HCT116 (cell line): ENCODE measurements around the gene COX15. TPM values are rescaled to one million over a fixed set of nuclear protein-coding genes. Genes with fewer than 3 reads are reported as not detected.

Experiments
- ATAC-seq: fragments of 200-7000 bp; cut with Tn5 transposase; 2 replicates; pipeline ENCODE4 v1.9.1; 2020; ENCODE audit warnings: mild to moderate bottlenecking, moderate library complexity
- BruUV-seq: library from RNA; stranded (reverse); fragments of 400-500 nt; replicated peaks from 2 replicates; lab custom pipeline; 2021; lab: Mats Ljungman, UMichigan
- CTCF ChIA-PET: fragments of 300-600 bp; sonication (Branson Sonifier 250); formaldehyde crosslinking; loops from one replicate; lab custom pipeline; 2021; ENCODE audit warnings: antibody characterized with exemption; lab: Charles Lee
- POLR2A ChIA-PET: fragments of 300-600, 350-600 bp; sonication (Branson Sonifier 250); formaldehyde crosslinking; loops from one replicate; lab custom pipeline; 2021; ENCODE audit warnings: antibody characterized with exemption; lab: Charles Lee
- RAD21 ChIA-PET, 2 experiments: fragments of 300-600 bp; sonication (Branson Sonifier 250); formaldehyde crosslinking; loops; one replicate each; lab custom pipeline; 2023; ENCODE audit warnings: low total read pairs in 2 of 2; ENCODE audit not compliant: uncharacterized antibody in 2 of 2, unreplicated experiment in 2 of 2, low non-redundant PET in 1 of 2; lab: Charles Lee
- DNase-seq: peaks from one replicate; pipeline ENCODE4 v3.0.0-alpha.2; 2010; ENCODE audit warnings: low read depth, low spot score
- H2AFZ ChIP-seq: fragments of 200-600 bp; shearing (Covaris generic), sonication (generic); 2 replicates; pipeline ENCODE4 v1.6.1; 2017; ENCODE audit warnings: low read depth, mixed run types, mixed read lengths, antibody characterized with exemption, low read length; ENCODE audit not compliant: poor library complexity, severe bottlenecking
- H3K27ac ChIP-seq: 2 replicates; pipeline ENCODE4 v1.5.1; 2012; ENCODE audit warnings: low read depth, low read length
- H3K27me3 ChIP-seq: fragments of 200-600 bp; sonication (generic); 2 replicates; pipeline ENCODE4 v1.6.1; 2016; ENCODE audit warnings: mixed run types, low read length, mixed read lengths; ENCODE audit not compliant: insufficient read depth
- H3K36me3 ChIP-seq, 2 experiments: fragments of 200-500 bp in 1 of 2; fragments of 200-600 bp in 1 of 2; sonication (Bioruptor generic) in 1 of 2; sonication (generic) in 1 of 2; 2 replicates each; pipeline versions ENCODE4 v1.5.1 to v1.6.1; 2014 to 2016; ENCODE audit warnings: low read length in 2 of 2, inconsistent platforms in 1 of 2, mixed read lengths in 1 of 2, mixed run types in 1 of 2; ENCODE audit not compliant: insufficient read depth in 2 of 2, control insufficient read depth in 1 of 2
- H3K4me1 ChIP-seq, 2 experiments: fragments of 200-600 bp in 1 of 2; sonication (generic) in 1 of 2; 2 replicates each; pipeline versions ENCODE4 v1.5.1 to v1.6.1; 2012 to 2017; ENCODE audit warnings: low read length in 2 of 2, inconsistent platforms in 1 of 2, mild to moderate bottlenecking in 1 of 2, mixed read lengths in 1 of 2, mixed run types in 1 of 2, moderate library complexity in 1 of 2; ENCODE audit not compliant: insufficient read depth in 2 of 2, control insufficient read depth in 1 of 2
- H3K4me2 ChIP-seq: fragments of 200-600 bp; sonication (generic); 2 replicates; pipeline ENCODE4 v1.6.1; 2017; ENCODE audit warnings: mixed run types, low read length, mixed read lengths
- H3K4me3 ChIP-seq, 2 experiments: fragments of 200-600 bp in 1 of 2; sonication (generic) in 1 of 2; replicated peaks in 1 of 2; 2 replicates each; pipeline ENCODE4 v1.5.1; 2011 to 2016; ENCODE audit warnings: low read length in 2 of 2, control low read depth in 1 of 2, low read depth in 1 of 2, mild to moderate bottlenecking in 1 of 2, mixed read lengths in 1 of 2, mixed run types in 1 of 2
- H3K79me2 ChIP-seq: fragments of 200-600 bp; sonication (generic); 2 replicates; pipeline ENCODE4 v1.6.1; 2017; ENCODE audit warnings: mild to moderate bottlenecking, mixed run types, low read length, moderate library complexity, mixed read lengths; ENCODE audit not compliant: insufficient read depth
- H3K9ac ChIP-seq: fragments of 200-600 bp; sonication (generic); 2 replicates; pipeline ENCODE4 v1.6.1; 2016; ENCODE audit warnings: low read length, mixed read lengths
- H3K9me2 ChIP-seq: fragments of 200-600 bp; sonication (generic), shearing (Covaris generic); 2 replicates; pipeline ENCODE4 v1.6.1; 2017; ENCODE audit warnings: mixed run types, mild to moderate bottlenecking, moderate library complexity; ENCODE audit not compliant: insufficient read depth
- H3K9me3 ChIP-seq, 2 experiments: fragments of 200-500 bp in 1 of 2; fragments of 200-600 bp in 1 of 2; sonication (Bioruptor generic) in 1 of 2; sonication (generic) in 1 of 2; 2 replicates each; pipeline ENCODE4 v1.6.1; 2014 to 2017; ENCODE audit warnings: low read length in 2 of 2, mixed read lengths in 2 of 2, inconsistent platforms in 1 of 2, low read depth in 1 of 2, mild to moderate bottlenecking in 1 of 2, mixed run types in 1 of 2, moderate library complexity in 1 of 2; ENCODE audit not compliant: control insufficient read depth in 1 of 2, insufficient read depth in 1 of 2
- H4K20me1 ChIP-seq: fragments of 200-600 bp; sonication (generic), shearing (Covaris generic); 2 replicates; pipeline ENCODE4 v1.6.1; 2017; ENCODE audit warnings: mixed run types, mild to moderate bottlenecking, moderate library complexity; ENCODE audit not compliant: insufficient read depth
- CEBPB ChIP-seq: IDR thresholded peaks from 2 replicates; pipeline ENCODE4 v1.6.1; 2012; ENCODE audit warnings: low read depth
- ELF1 ChIP-seq: IDR thresholded peaks from 2 replicates; pipeline ENCODE4 v1.6.1; 2012; ENCODE audit warnings: low read depth, borderline replicate concordance
- EZH2phosphoT487 ChIP-seq: fragments of 200-600 bp; IDR thresholded peaks from 2 replicates; pipeline ENCODE4 v1.6.1; 2018; ENCODE audit warnings: antibody characterized with exemption, borderline replicate concordance
- FOSL1 ChIP-seq: IDR thresholded peaks from 2 replicates; pipeline ENCODE4 v1.6.1; 2012; ENCODE audit warnings: low read depth
- JUND ChIP-seq: IDR thresholded peaks from 2 replicates; pipeline ENCODE4 v1.6.1; 2012
- MAX ChIP-seq: IDR thresholded peaks from 2 replicates; pipeline ENCODE4 v1.6.1; 2012
- POLR2AphosphoS5 ChIP-seq: IDR thresholded peaks from 2 replicates; pipeline ENCODE4 v1.6.1; 2011; ENCODE audit warnings: mild to moderate bottlenecking, low read depth, low read length, moderate library complexity
- SIN3A ChIP-seq: IDR thresholded peaks from 2 replicates; pipeline ENCODE4 v1.6.1; 2012; ENCODE audit warnings: low read depth
- SP1 ChIP-seq: IDR thresholded peaks from 2 replicates; pipeline ENCODE4 v1.6.1; 2012; ENCODE audit warnings: low read depth
- intact Hi-C: fragments of 100-400 bp; cut with micrococcal nuclease; formaldehyde crosslinking; loops from 2 replicates; pipeline ENCODE4 v1.10.0; 2022
- total RNA-seq: library from RNA; stranded (reverse); gene quantifications from one replicate; pipeline ENCODE4 v1.2.1, GENCODE V29; 2021; ENCODE audit not compliant: unreplicated experiment

COX15 gene
- total RNA-seq, 1 experiment from 2014 or later: 79.6 TPM

DNA sequence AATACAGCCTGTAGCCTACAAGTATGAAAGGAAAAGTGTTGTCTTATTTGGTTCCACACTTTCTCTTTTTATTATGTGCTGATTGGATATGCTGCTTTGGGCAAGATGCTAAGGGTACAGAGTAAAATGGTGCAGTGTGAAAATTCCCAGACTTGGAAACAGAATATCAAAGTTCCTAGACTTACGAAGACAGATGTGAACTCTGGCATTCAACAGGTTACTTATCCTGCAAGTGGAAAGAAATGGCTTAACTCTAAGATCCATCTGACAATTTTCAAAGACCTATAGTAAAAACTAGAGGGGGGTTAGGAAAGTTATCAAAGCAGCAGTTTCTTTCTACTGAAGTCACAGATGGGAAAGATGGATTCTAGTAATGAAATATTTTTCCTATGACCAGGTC, 24.2 kb upstream of the COX15 start:
- no peaks in the 10 kb centered on the region for H3K9me3 ChIP-seq
- TF ChIP-seq FOSL1 (no peak), CEBPB (no peak), SIN3A (no peak), JUND (no peak), ELF1 (no peak), MAX (no peak), POLR2AphosphoS5 (no peak), EZH2phosphoT487 (no peak), SP1 (no peak)
- no peaks in the 10 kb centered on the region for H4K20me1 ChIP-seq
- no peak overlapping the region for H3K4me2 ChIP-seq
- H3K4me1 ChIP-seq: peaks cover 33 to 40% of the 10 kb centered on the region in 2 experiments
- H3K36me3 ChIP-seq: peaks cover 63 to 64% of the 10 kb centered on the region in 2 experiments
- H3K9ac ChIP-seq: no peak overlapping the region
- ChIA-PET POLR2A (no interaction called here), CTCF (no interaction called here), RAD21 (no interaction called here)
- no peak overlapping the region for H3K27ac ChIP-seq
- no peak overlapping the region for H3K4me3 ChIP-seq
- BruUV-seq: no TSS peak
- intact Hi-C loops: no loop called here
- H3K27me3 ChIP-seq: no peaks in the 10 kb centered on the region
- no peak overlapping the region for H2AFZ ChIP-seq
- DNase-seq (no peak), ATAC-seq (no peak)
- H3K79me2 ChIP-seq: 0 out of 2 replicates have a peak, but pooled peaks cover 7% of the 10 kb centered on the region
- no peaks in the 10 kb centered on the region for H3K9me2 ChIP-seq

DNA sequence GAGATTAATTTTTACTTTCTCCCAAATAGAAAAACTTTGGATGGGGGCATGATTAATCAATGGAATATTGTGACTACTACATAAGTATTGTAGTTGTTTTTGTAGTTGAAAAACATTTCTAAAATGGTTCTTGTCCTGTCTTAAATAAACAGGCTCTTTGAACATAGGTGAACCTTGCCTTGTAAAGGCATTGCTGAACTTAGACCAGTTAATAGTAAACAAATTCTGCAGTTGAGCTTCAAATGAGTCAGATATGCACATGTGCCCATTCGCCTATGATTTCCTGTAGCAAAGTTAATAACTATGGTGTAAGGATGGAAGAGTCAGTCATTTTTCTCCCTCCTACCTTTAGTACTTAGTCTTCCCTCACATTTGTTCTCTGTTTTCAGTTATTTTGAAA, 22.7 kb upstream of the COX15 start:
- H3K79me2 ChIP-seq: peaks cover 16% of the 10 kb centered on the region
- no peaks in the 10 kb centered on the region for H3K9me3 ChIP-seq
- H3K9ac ChIP-seq: no peak overlapping the region
- CTCF ChIA-PET: no interaction called here
- RAD21 ChIA-PET: no interaction called here
- BruUV-seq: no TSS peak
- no peaks in the 10 kb centered on the region for H3K9me2 ChIP-seq
- TF ChIP-seq ELF1: no peak
- TF ChIP-seq CEBPB: no peak
- H2AFZ ChIP-seq: no peak overlapping the region
- no peak overlapping the region for H3K27ac ChIP-seq
- no peak for ATAC-seq
- no peak overlapping the region for H3K4me3 ChIP-seq
- intact Hi-C loops: no loop called here
- peaks cover 18 to 26% of the 10 kb centered on the region in 2 experiments for H3K4me1 ChIP-seq
- H3K27me3 ChIP-seq: no peaks in the 10 kb centered on the region
- H4K20me1 ChIP-seq: no peaks in the 10 kb centered on the region
- peaks cover 76 to 77% of the 10 kb centered on the region in 2 experiments for H3K36me3 ChIP-seq
- POLR2A ChIA-PET: interaction anchor here (1.3 kb wide), 1 partner anchor 22 kb away, joined by 3 read pairs; the partner anchor contains the start of gene CUTC
- DNase-seq: no peak
- H3K4me2 ChIP-seq: no peak overlapping the region
